A549 (cell line): ENCODE data around the gene KRTAP22-1. TPM values are rescaled to one million over a fixed set of nuclear protein-coding genes. Genes with fewer than 3 reads are reported as not detected.

Experiments used
- ATAC-seq, 2 experiments: fragments of 200-7000 bp in 1 of 2; fragments of >200 bp in 1 of 2; cut with Nextera tagmentation in 1 of 2; cut with Tn5 transposase in 1 of 2; 3 replicates each; pipeline versions ENCODE4 v1.8.0 to v1.9.1; 2018 to 2020; ENCODE audit warnings: mild to moderate bottlenecking in 1 of 2, moderate library complexity in 1 of 2
- CTCF ChIA-PET: fragments of 300-600 bp; sonication (Branson Sonifier 250); formaldehyde crosslinking; extraction: SDS; loops from one replicate; lab custom pipeline; 2021; ENCODE audit warnings: antibody characterized with exemption, inconsistent platforms; lab: Yijun Ruan, JAX
- POLR2A ChIA-PET: fragments of 350-600 bp; formaldehyde crosslinking; extraction: SDS; loops from one replicate; lab custom pipeline; 2021; ENCODE audit warnings: antibody characterized with exemption, inconsistent platforms; lab: Yijun Ruan, JAX
- DNase-seq, 2 experiments: peaks; one replicate each; pipeline versions ENCODE4 v3.0.0 to v3.0.0-alpha.2; 2011 to 2016; ENCODE audit warnings: low read depth in 1 of 2, low spot score in 1 of 2
- FAIRE-seq: peaks from 2 replicates; lab custom pipeline; 2011; peaks lifted over from hg19 to GRCh38; lab: Jason Lieb, UNC
- H3K27ac ChIP-seq, 2 experiments: fragments of >200 bp; sonication (Bioruptor Twin); formaldehyde crosslinking; 3 replicates each; pipeline ENCODE4 v1.5.1; 2016 to 2017
- H3K4me1 ChIP-seq: fragments of >200 bp; sonication (Bioruptor Twin); formaldehyde crosslinking; 3 replicates; pipeline ENCODE4 v1.6.1; 2016
- H3K4me2 ChIP-seq: fragments of >200 bp; sonication (Bioruptor Twin); formaldehyde crosslinking; 3 replicates; pipeline ENCODE4 v1.6.1; 2016
- H3K4me3 ChIP-seq: fragments of >200 bp; sonication (Bioruptor Twin); formaldehyde crosslinking; 3 replicates; pipeline ENCODE4 v1.5.1; 2016
- H3K9me3 ChIP-seq: fragments of >200 bp; sonication (Bioruptor Twin); formaldehyde crosslinking; 3 replicates; pipeline ENCODE4 v1.6.1; 2016
- CHD4 ChIP-seq: fragments of 200-600 bp; sonication (generic); IDR thresholded peaks from 2 replicates; pipeline ENCODE4 v1.6.1; 2016; ENCODE audit warnings: antibody characterized with exemption, mild to moderate bottlenecking, borderline replicate concordance
- EHMT2 ChIP-seq: fragments of 200-600 bp; sonication (generic); IDR thresholded peaks from 2 replicates; pipeline ENCODE4 v1.6.1; 2016; ENCODE audit warnings: antibody characterized with exemption, low read depth, mild to moderate bottlenecking, moderate library complexity
- ELK1 ChIP-seq: fragments of 150-350 bp; IDR thresholded peaks from 2 replicates; pipeline ENCODE4 v1.6.1; 2014; ENCODE audit warnings: low read depth, mild to moderate bottlenecking, low read length
- EP300 ChIP-seq, 2 experiments: fragments of >200 bp; sonication (Bioruptor Twin); formaldehyde crosslinking; IDR thresholded peaks; 2 replicates in 1 of 2; 3 replicates in 1 of 2; pipeline ENCODE4 v1.6.1; 2016 to 2017
- ESRRA ChIP-seq: fragments of 150-350 bp; IDR thresholded peaks from 2 replicates; pipeline ENCODE4 v1.6.1; 2014; ENCODE audit warnings: mild to moderate bottlenecking, low read length, borderline replicate concordance
- FOSL2 ChIP-seq, 2 experiments: fragments of 450-650 bp in 1 of 2; fragments of >200 bp in 1 of 2; sonication (Bioruptor Twin) in 1 of 2; formaldehyde crosslinking; IDR thresholded peaks; 2 replicates each; pipeline versions ENCODE4 v1.5.0 to v1.6.1; 2016 to 2020; ENCODE audit warnings: mild to moderate bottlenecking in 1 of 2, moderate library complexity in 1 of 2
- HOXA7 ChIP-seq: fragments of 250-450 bp; sonication (Bioruptor Pico); IDR thresholded peaks from 2 replicates; pipeline ENCODE4 v1.5.0; 2020; ENCODE audit warnings: mild to moderate bottlenecking, moderate library complexity
- HOXB13 ChIP-seq: fragments of 250-450 bp; sonication (Bioruptor Pico); IDR thresholded peaks from 2 replicates; pipeline ENCODE4 v1.5.0; 2020; ENCODE audit warnings: low read depth, mild to moderate bottlenecking, moderate library complexity
- JUN ChIP-seq, 2 experiments: fragments of >200 bp; sonication (Bioruptor Twin); formaldehyde crosslinking; IDR thresholded peaks; 2 replicates in 1 of 2; 3 replicates in 1 of 2; pipeline ENCODE4 v1.6.1; 2016 to 2017
- KDM1A ChIP-seq: fragments of 200-600 bp; sonication (generic); IDR thresholded peaks from 2 replicates; pipeline ENCODE4 v1.6.1; 2016; ENCODE audit warnings: low read depth, mild to moderate bottlenecking
- KDM5A ChIP-seq: fragments of 200-600 bp; sonication (generic); IDR thresholded peaks from 2 replicates; pipeline ENCODE4 v1.6.1; 2016; ENCODE audit warnings: antibody characterized with exemption, mild to moderate bottlenecking
- MAFK ChIP-seq: fragments of 450-650 bp; IDR thresholded peaks from 2 replicates; pipeline ENCODE4 v1.6.1; 2014; ENCODE audit not compliant: partially characterized antibody
- NR3C1 ChIP-seq: fragments of >200 bp; sonication (Bioruptor Twin); formaldehyde crosslinking; IDR thresholded peaks from 3 replicates; pipeline ENCODE4 v1.6.1; 2017
- PHF8 ChIP-seq: fragments of 200-600 bp; sonication (generic); IDR thresholded peaks from 2 replicates; pipeline ENCODE4 v1.6.1; 2016; ENCODE audit warnings: low read depth, mild to moderate bottlenecking, antibody characterized with exemption, moderate library complexity, borderline replicate concordance
- REST ChIP-seq: fragments of 200-600 bp; sonication (generic); IDR thresholded peaks from 2 replicates; pipeline ENCODE4 v1.6.1; 2016; ENCODE audit warnings: antibody characterized with exemption, mild to moderate bottlenecking, moderate library complexity
- RNF2 ChIP-seq: fragments of 200-600 bp; sonication (generic); IDR thresholded peaks from 2 replicates; pipeline ENCODE4 v1.6.1; 2016; ENCODE audit warnings: low read depth, mild to moderate bottlenecking, antibody characterized with exemption, moderate library complexity, borderline replicate concordance
- TP53 ChIP-seq: fragments of 250-450 bp; sonication (Bioruptor Pico); IDR thresholded peaks from 2 replicates; pipeline ENCODE4 v1.5.0; 2021; ENCODE audit warnings: mild to moderate bottlenecking, moderate library complexity
- ZFP36 ChIP-seq: fragments of 450-650 bp; IDR thresholded peaks from 2 replicates; pipeline ENCODE4 v1.6.1; 2014; ENCODE audit warnings: borderline replicate concordance; ENCODE audit not compliant: partially characterized antibody
- ZNF302 ChIP-seq: fragments of 250-450 bp; sonication (Bioruptor Pico); IDR thresholded peaks from 2 replicates; pipeline ENCODE4 v1.9.0; 2021; ENCODE audit warnings: inconsistent platforms, mild to moderate bottlenecking, moderate library complexity
- WGBS: methylation state at CpG from one replicate; pipeline ENCODE4 v1.1.6; 2017; ENCODE audit errors: missing lambda C conversion rate; 5-methylcytosine and 5-hydroxymethylcytosine counted together
- polyA plus RNA-seq, 4 experiments: library from polyadenylated mRNA; depleted of rRNA in 3 of 4; stranded (reverse); fragments of >200 nt; fragmentation: RNase III in 1 of 4; extraction: RNeasy Plus Mini Kit Qiagen cat#74134 plus additional on column Dnase treatment in 1 of 4; gene quantifications; 2 replicates in 3 of 4; 3 replicates in 1 of 4; pipeline ENCODE4 v1.2.3, GENCODE V29; 2011 to 2017
- TF ChIP-seq, protein P1 (sequence below): fragments of 250-450 bp; sonication (Bioruptor Pico); IDR thresholded peaks from 2 replicates; pipeline ENCODE4 v1.5.0; 2020; ENCODE audit warnings: low read depth, mild to moderate bottlenecking, moderate library complexity
- TF ChIP-seq, protein P2 (sequence below): IDR thresholded peaks from 2 replicates; pipeline ENCODE4 v1.6.1; 2012

KRTAP22-1 gene
- polyA plus RNA-seq, 2 of the 4 experiments (the other 2 are of a cell fraction) = not detected

GRCh38 chr21:30590297-30590696 is 10.6 kb upstream of the KRTAP22-1 start, which contains the start of gene KRTAP22-2:
TSS of gene KRTAP22-2 (minus strand) at chr21:30590397.
- POLR2A ChIA-PET = no interaction called here
- H3K4me1 ChIP-seq = no peaks in the 10 kb centered on the region
- no peak for TF ChIP-seq ELK1
- TF ChIP-seq RNF2 = no peak
- TF ChIP-seq CHD4 = no peak
- no peak for TF ChIP-seq HOXB13 (CRISPR knock-in tag)
- no peak for TF ChIP-seq ZFP36
- H3K27ac ChIP-seq = no peak within 1 kb of the TSS
- DNase-seq (no peak), ATAC-seq (no peak), FAIRE-seq (no peak)
- no peak within 1 kb of the TSS for H3K4me2 ChIP-seq
- CTCF ChIA-PET = no interaction called here
- no peaks in the 10 kb centered on the region for H3K9me3 ChIP-seq
- H3K4me3 ChIP-seq = no peak within 1 kb of the TSS

- FAIRE-seq (no peak), ATAC-seq (no peak), DNase-seq (no peak)
- Histone ChIP-seq H3K4me2 (no peak within 1 kb of the TSS), H3K4me3 (no peak within 1 kb of the TSS), H3K9me3 (no peaks in the 10 kb centered on the region), H3K27ac (no peak within 1 kb of the TSS), H3K4me1 (no peaks in the 10 kb centered on the region)
- TF ChIP-seq, protein P1, sequence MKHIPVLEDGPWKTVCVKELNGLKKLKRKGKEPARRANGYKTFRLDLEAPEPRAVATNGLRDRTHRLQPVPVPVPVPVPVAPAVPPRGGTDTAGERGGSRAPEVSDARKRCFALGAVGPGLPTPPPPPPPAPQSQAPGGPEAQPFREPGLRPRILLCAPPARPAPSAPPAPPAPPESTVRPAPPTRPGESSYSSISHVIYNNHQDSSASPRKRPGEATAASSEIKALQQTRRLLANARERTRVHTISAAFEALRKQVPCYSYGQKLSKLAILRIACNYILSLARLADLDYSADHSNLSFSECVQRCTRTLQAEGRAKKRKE = no peak
- no peak for TF ChIP-seq ZNF302 (CRISPR knock-in tag)
- TF ChIP-seq FOSL2 (IDR thresholded peaks at IDR 0.05) = no peak
- no peak for TF ChIP-seq FOSL2 (CRISPR knock-in tag; IDR thresholded peaks at IDR 0.05)
- TF ChIP-seq HOXA7 = no peak
- no peak for TF ChIP-seq EP300 (IDR thresholded peaks at IDR 0.05)
- no peak for TF ChIP-seq NR3C1
- TF ChIP-seq KDM1A = no peak
- TF ChIP-seq MAFK = no peak
- TF ChIP-seq, protein P2, sequence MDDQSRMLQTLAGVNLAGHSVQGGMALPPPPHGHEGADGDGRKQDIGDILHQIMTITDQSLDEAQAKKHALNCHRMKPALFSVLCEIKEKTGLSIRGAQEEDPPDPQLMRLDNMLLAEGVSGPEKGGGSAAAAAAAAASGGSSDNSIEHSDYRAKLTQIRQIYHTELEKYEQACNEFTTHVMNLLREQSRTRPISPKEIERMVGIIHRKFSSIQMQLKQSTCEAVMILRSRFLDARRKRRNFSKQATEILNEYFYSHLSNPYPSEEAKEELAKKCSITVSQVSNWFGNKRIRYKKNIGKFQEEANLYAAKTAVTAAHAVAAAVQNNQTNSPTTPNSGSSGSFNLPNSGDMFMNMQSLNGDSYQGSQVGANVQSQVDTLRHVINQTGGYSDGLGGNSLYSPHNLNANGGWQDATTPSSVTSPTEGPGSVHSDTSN = no peak
- ChIA-PET POLR2A (no interaction called here), CTCF (no interaction called here)
- WGBS = 12% methylated on average over 3 of the region's 4 CpGs
These were observed 8.7 kb upstream of the KRTAP22-1 start, which contains the start of gene KRTAP6-3 for GRCh38 chr21:30592140-30592539. TSS of gene KRTAP6-3 (plus strand) at chr21:30592440. CDS start at chr21:30592446, 6 bp downstream.

- ATAC-seq = no peak
- no peak for FAIRE-seq
- 53% methylated on average over 6 of the region's 6 CpGs for WGBS
- Histone ChIP-seq H3K4me1 (no peaks in the 10 kb centered on the region), H3K4me2 (no peak within 1 kb of the TSS), H3K4me3 (no peak within 1 kb of the TSS), H3K9me3 (no peaks in the 10 kb centered on the region), H3K27ac (no peak within 1 kb of the TSS)
- ChIA-PET POLR2A (no interaction called here), CTCF (no interaction called here)
- DNase-seq = no peak
- TF ChIP-seq EHMT2 (no peak), PHF8 (no peak), HOXB13 (CRISPR knock-in tag) (no peak), JUN (IDR thresholded peaks at IDR 0.05) (no peak), KDM5A (no peak)
These were observed 2.1 kb upstream of the KRTAP22-1 start, which contains the start of gene KRTAP6-2 for GRCh38 chr21:30598802-30599201. TSS of gene KRTAP6-2 (minus strand) at chr21:30598902. CDS start at chr21:30598874, 28 bp downstream.

- no peak for FAIRE-seq
- CTCF ChIA-PET = no interaction called here
- TF ChIP-seq TP53 (no peak), ESRRA (no peak), REST (no peak)
- no peaks in the 10 kb centered on the region for H3K9me3 ChIP-seq
- H3K4me3 ChIP-seq = no peak overlapping the region
- H3K27ac ChIP-seq = no peak overlapping the region
- WGBS = no CpG with 5 or more reads among the region's 2 CpGs
- POLR2A ChIA-PET = no interaction called here
- DNase-seq = no peak
- H3K4me1 ChIP-seq = no peaks in the 10 kb centered on the region
- no peak for ATAC-seq
- no peak overlapping the region for H3K4me2 ChIP-seq
These were observed 5.1 kb downstream of the KRTAP22-1 start for GRCh38 chr21:30605968-30606367.
